ENCODE results near the gene MAPK8IP1.
"Not testable (repeated sequence)": the region's sequence is repeated elsewhere in the genome, so short reads cannot be mapped to it uniquely, and the experiment has no call there.

MAPK8IP1 gene

DNA sequence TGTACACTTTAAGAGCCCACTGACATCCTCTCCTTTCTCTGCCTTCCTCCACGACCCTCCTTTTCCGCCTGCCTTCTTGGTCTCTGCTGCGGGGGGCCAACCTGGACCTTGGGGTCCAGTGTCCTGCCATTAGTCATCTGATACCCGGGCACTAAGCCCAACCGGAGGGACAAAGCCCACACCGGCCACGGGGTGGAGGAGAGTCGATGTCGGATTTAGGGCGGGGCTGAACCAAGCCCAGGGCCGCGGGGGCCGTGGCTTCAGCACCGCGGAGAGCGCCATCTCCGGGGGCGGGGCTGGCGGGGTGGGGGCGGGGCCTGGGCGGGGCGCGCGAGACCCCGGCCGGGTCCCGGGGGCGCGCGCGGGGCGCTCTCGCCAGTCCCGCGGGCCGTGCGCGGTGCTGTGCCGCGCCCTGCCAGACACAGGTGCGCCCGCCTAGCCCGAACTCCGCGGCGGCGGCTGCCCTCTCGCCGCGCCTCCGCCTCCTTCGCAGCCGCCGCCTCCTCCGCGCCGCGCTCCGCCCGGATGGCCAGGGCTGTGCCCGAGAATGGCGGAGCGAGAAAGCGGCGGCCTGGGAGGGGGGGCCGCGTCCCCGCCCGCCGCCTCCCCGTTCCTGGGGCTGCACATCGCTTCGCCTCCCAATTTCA lies at the start of gene MAPK8IP1:
Gene MAPK8IP1 (plus strand): TSS at position 378 of the 647 bp plus-strand sequence. CDS start 170 bp downstream, at position 548.
- peak within 1 kb of the TSS; percentile 67 for H3K4me3 ChIP-seq (ENCODE audit: low read depth, low read length)

DNA sequence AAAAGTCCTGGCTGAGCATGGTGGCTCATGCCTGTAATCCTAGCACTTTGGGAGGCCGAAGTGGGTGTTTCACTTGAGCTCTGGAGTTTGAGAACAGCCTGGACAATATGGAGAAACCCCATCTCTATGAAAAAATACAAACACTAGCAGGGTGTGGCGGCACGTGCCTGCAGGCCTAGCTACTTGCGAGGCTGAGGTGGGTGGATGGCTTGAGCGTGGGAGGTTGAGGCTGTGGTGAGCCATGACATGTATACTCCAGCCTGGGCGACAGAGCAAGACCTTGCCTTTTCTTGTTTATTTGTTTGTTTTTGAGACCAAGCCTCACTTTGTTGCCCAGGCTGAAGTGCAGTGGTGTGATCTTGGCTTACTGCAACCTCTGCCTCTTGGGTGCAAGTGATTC lies 46.2 kb upstream of the MAPK8IP1 start:
- H3K4me3 ChIP-seq (ENCODE audit: low read depth, low read length), result no peak overlapping the region

DNA sequence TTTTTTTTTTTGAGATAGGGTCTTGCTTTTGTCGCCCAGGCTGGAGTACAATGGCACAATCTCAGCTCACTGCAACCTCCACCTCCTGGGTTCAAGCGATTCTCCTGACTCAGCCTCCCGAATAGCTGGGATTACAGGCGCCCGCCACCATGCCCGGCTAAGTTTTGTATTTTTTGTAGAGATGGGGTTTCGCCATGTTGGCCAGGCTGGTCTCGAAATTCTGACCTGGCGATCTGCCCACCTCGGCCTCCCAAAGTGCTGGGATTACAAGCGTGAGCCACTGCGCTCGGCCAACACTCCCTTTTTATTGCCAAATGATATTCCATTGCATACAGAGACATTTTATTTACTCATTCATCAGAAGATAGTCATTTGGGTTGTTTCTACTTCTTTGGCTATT lies 45.2 kb upstream of the MAPK8IP1 start:
- not testable (repeated sequence) for H3K4me3 ChIP-seq (ENCODE audit: low read depth, low read length)

DNA sequence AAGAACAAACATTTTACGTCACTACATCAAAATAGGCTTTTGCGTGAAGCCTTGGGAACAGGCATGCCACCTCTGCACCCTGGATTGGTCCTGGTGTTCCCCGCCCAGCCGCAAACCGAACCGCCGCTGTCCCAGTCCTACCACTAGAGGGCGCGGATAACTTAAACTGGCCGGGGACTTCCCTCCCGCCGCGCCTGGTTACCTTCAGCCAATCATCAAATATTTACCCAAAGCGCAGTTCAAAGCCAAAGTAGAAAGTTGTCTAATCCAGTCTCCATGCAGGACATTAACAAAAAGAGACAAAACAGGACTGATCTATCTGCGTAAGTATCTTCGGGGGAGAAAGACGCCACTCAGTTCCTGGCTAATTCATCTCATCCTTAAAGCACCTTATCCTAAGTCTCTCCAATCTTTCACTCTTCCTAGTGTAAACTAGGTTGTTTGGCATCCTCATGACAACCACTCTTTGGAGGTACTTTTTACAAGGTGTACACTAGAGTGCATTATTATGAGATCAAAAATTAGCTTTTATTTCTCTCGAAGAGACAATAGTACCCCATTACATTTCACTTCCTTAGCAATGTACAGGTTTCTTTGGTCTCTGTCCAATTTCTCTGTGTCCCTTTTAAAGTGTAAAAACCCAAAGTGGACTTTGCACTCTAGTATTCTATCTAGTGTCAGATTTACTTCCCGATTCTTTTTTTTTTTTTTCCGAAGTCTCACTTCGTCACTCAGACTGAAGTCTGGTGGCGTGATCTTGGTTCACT lies 42.1 kb upstream of the MAPK8IP1 start:
- no peak overlapping the region for H3K4me3 ChIP-seq (ENCODE audit: low read depth, low read length)

DNA sequence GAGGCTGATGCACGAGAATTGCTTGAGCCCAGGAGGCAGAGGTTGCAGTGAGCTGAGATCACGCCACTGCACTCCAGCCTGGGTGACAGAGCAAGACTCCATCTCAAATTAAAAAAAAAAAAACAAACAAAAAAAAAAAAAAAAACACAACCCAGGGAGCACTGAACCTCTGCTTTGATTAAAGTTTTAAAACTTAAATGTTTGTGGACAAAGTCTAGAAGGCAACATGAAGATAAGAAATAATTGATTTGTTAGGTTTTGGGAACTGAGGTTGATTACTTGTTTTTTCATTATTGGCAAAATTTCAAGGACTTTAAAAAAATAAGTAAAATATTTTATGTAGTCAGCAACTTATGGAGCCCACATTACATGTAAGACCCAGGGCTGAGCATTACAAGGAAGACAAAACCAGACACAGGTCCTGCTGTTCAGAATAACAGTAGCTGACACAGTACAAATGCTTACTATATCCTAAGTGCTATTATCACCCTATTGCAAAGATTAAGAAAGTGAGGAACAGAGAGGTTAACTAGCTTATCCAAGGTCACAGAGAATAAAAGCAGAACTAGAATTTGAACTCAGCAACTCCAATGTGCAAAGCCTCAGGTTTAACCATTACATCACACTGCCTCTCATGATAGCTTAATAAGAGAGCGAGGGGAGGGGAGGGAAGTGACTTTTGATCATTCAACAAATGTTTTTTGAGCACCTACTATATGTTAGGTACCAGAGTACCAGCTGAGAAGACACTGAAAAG lies 40.5 kb upstream of the MAPK8IP1 start:
- no peak overlapping the region for H3K4me3 ChIP-seq (ENCODE audit: low read depth, low read length)

DNA sequence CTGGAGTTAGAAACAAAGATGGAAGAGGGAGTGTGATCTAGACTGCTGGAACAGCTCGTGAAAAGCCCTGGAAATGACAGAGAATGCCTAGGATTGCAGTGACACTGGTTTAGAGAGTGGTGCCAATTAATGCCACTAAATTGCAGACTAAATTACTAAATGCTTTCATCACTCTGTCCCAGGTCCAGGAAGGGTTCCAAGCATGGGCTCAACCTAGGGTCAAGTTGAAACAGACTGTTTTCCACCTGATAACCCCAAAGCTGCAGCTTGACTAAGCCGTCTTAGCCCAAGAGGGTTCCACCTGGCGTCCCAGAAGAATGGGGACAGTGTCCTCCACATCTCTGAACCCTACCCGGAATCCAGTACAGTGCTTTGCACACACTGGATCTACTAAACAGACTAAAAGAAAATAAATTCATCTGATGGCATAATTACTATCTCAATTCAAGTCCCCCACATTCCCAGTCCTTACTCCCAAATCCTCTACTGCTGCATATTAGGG lies 39.2 kb upstream of the MAPK8IP1 start:
- no peak overlapping the region for H3K4me3 ChIP-seq (ENCODE audit: low read depth, low read length)

DNA sequence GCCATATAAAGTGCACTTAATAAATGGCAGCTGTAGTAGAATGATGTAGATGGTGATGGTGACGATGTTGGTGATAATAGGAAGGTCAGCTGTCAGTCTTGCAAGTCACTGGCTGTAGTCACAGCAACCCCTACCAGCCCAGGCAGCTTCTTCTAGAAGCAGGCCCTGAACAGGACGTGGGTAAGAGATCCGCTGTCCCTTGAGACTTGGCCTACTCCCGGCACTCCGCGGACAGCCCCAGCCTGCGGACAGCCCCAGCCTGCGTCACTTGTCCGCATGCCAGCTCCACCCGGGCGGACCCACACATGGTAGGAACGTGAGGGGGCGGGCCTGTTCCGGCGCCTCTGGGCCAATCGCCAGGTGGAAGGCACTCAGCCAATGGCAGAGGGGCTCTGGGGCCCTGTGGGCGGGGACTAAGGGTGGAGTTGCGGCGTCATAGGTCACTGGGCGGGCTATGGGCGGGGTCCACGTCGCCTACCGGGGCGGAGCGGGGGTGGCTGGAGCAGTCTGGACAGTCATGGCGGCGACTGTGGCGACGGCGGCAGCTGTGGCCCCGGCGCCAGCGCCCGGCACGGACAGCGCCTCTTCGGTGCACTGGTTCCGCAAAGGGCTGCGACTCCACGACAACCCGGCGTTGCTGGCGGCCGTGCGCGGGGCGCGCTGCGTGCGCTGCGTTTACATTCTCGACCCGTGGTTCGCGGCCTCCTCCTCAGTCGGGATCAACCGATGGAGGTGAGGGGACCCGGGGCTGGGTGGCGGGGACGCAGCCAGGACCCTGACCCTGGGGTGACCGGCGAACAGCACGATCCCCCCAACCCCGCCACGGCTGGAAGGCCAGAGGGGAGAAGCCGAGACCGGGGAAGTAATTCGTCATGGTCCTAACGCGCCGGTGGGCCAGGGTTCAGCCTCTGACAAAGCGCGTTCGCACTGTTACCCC lies 38.2 kb upstream of the MAPK8IP1 start, which contains the start of gene CRY2:
Gene CRY2 (plus strand): TSS at position 502 of the 937 bp plus-strand sequence. CDS start 16 bp downstream, at position 518.
- H3K4me3 ChIP-seq (ENCODE audit: low read depth, low read length), result peak within 1 kb of the TSS; percentile 80

DNA sequence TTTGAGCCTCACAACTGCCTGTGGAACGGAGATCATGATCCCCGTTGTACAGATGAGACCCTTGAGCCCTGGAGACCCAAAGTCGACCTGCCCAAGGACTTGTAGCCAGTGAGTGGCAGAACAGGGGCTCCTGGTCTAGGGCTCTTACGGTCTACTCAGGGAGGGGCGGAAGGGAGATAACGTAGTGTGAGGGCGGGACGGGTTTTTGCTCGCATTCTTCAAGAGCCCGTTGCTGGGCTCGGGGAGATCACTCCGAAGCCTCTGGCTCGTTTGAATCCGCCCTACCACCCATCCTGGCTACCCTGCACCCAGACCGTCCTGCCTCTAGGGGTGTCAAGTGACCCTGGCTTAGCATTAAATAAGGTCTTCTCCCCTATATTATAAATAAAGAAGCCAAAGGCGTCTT lies 37.5 kb upstream of the MAPK8IP1 start:
- peak overlapping the region; percentile 80 for H3K4me3 ChIP-seq (ENCODE audit: low read depth, low read length)

DNA sequence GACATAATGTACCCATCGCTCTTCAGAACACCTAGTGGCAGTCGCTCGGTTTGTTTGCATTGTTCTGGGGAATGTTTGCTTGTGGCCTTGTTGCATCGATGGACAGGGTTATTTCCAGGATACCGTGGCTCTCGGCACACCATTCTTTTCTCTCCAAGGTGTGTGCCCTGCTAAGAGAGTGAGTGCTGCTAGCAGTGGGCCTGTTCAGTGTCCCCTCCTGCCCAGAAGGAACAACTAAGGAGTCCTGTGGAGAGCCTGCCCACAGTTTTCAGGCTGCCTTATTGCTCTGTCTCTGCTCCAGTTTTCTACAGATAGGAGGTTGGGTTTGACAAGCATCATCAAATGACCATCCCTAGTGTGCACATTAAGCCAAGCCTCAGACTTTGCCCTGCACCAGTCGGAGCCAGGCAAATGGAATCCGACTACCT lies 36.8 kb upstream of the MAPK8IP1 start:
- H3K4me3 ChIP-seq (ENCODE audit: low read depth, low read length), result no peak overlapping the region

DNA sequence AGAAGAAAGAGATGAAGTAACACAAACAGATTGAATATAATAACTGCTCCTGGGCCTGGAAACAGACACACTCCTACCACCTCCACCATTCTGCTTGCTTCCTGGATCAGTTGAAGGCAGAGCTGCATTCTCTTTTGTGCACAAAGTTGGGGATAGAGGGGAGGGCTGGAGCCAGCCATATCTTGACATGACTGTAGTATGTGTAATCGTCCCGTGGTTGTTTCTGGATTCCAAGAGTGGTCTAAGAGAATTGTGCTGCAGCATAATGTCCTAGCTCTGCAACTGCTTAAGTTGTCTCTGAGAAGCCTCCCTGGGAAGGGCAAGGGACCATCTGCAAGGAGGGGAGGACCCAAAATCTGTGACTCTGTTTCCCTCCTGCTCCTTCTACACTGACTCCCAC lies 35.0 kb upstream of the MAPK8IP1 start:
- no peak overlapping the region for H3K4me3 ChIP-seq (ENCODE audit: low read depth, low read length)

DNA sequence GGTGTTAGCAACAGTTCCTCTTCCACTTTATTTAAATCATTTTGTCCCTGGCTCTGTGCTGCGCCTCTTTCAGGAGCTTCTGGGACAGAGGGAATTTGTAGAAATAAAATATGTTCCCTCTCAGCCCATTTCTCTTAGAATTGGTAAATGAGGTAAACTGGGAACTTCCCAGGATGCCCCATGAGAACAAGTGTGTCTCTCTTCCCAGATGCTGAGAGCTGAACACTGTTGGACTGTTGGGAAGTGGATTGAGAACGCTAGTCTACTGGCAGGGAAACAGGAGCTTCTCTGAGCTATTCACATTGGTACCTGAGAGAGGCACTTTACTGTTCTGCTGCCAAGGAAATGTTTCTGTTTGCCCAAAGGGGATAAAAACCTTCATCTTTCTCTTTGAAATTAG lies 34.2 kb upstream of the MAPK8IP1 start:
- no peak overlapping the region for H3K4me3 ChIP-seq (ENCODE audit: low read depth, low read length)

DNA sequence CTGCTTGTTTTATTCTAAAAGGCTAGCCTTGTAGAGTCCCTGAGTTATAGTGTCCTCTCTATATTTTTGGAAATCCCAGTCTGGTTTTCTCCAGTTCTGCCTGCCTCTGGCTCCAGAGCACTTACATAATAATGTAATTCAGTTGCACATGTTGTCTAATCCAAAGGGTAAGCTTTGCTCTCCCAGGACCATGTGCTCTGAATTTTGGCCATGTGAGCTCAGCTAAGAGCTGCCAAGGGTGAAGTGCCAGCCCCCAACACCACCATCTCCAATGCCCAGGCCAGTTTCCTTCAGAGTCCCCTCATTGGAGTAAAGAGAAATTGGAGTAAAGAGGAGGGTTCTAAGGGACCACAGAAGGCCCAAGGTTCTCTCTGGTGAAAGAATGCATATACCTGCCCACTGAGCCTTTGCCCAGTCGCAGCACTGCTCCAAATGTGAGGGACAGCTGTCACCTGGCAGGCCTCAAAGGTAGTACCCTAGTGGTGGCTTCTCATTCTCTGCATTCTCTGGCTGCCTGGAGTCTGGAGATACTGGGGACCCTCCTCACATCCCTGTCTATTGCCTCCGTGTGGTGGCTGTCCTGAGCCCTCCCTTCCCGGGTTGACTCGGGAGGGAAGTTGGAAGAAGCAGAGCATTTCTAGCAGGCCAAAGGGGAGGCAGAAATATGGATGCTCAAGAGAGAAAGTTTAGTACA lies 33.3 kb upstream of the MAPK8IP1 start:
- no peak overlapping the region for H3K4me3 ChIP-seq (ENCODE audit: low read depth, low read length)

DNA sequence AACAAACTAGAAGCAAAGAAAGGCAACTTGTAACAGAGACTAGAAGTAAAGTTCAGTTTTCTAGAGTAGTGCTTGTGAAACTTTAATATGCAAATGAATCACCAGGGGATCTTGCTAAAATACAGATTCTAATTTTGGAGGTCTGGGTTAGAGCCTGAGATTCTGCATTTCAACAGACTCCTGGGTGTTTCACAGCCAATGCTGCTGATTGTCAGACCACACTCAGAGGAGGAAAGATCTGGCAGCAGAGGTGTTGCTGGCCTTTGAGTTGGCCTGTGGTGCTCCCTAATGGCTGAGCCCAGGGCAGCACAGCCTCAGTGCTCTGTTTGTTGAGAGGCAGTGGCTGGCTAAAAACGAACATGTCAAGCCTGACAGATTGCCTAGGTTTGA lies 32.7 kb upstream of the MAPK8IP1 start:
- no peak overlapping the region for H3K4me3 ChIP-seq (ENCODE audit: low read depth, low read length)

DNA sequence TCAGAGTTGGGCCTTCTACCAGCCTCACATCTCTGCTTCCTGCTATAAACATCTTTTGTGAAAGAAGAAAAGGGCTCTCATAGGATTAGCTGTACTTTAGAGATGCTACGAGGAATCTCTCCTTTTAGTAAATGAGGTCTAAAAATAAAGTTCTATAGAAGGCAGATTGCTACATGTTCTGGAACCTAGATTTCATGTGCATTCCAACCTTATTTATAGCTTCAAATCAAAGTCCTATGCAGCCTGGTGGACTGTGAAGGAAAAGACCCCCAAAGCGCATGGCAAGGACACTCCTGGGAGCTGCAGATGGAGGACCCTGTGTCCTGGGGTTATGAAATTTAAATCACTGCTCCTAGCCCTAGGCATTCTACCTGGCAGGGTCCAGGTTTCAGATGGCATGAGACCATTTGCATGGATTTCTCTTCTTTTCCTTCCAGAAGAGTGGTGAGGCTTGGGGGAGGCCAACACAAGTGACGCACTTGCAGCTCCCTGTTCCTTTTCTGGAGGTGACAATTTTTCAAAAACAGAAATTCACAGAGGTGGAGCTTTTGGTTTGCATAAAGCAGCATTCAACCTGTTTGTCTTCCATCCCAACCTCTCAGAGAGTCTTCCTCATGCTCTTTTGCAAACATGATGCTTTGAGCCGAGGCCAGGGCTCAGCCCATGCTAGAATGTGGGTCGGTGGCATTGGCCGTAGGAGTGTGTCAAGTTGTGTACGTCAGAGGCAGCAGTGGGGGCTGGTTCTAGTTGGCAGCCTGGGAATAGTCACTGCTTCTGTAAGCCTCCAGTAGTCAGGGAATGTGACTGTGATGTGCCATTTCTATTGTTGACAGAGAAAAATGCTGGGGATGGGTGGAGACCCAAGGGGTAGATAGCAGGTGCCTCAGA lies 31.9 kb upstream of the MAPK8IP1 start:
- H3K4me3 ChIP-seq (ENCODE audit: low read depth, low read length), result no peak overlapping the region

DNA sequence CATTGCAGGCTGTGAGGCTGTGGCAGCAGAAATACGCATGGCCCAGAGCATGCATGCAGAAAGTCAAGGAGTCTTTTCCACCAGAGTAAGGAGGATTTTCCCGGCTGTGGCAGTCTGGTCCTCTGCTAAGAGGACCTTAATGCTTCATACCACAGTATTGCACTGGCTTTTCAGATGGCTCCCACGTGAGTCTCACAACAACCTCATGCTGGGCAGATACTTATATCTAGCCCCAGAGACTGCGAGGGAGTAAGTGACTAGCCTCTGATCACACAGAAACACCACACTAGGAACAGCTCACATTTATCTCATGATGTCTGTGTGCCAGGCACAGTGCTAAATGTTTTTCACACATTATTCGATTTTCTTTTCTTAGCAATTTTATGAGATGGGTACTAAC lies 30.1 kb upstream of the MAPK8IP1 start:
- no peak overlapping the region for H3K4me3 ChIP-seq (ENCODE audit: low read depth, low read length)

DNA sequence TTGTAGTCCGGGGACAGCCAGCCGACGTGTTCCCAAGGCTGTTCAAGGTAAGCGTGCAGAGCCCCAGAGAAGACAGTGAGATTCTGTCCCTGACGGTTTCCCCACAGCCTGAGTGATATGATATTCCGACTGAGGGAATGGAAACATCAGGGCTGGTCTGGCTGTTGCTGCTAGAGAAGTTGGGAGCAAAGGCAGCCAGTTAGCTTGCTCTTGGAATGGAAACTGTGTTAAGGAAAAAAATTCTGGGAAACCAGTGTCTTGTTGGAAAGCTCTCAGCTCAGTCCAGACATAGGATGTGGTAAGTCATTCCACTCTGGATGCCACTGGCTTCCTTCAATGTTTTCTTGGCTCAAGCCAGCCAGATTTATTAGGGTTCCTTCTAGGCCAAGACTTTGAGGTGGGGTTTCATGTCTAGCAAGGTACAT lies 29.4 kb upstream of the MAPK8IP1 start:
- no peak overlapping the region for H3K4me3 ChIP-seq (ENCODE audit: low read depth, low read length)

DNA sequence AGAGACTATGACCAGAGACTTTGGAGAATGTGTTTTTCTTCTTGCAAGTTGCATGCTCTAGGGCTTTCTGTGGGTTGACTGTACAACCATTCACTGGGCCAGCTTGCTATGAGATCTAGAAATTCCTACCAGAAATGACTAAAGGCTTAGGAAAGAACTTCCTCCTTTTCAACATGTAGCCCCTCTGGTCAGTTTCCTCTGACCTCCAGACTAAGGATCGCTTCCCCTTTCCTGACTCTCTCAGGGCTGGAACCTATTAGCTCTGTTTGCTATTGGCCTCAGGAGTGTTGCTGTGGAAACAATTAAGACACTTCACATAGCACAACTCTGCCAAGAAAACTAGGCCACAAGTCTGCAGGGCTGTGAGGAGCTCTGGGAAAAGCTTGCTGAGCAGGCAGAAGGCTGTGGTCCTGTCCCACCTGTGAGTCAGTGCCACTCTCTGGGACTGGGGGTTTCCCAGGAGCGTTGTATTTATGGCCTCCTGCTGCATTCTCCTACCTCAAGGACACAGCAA lies 27.4 kb upstream of the MAPK8IP1 start:
- H3K4me3 ChIP-seq (ENCODE audit: low read depth, low read length), result no peak overlapping the region

DNA sequence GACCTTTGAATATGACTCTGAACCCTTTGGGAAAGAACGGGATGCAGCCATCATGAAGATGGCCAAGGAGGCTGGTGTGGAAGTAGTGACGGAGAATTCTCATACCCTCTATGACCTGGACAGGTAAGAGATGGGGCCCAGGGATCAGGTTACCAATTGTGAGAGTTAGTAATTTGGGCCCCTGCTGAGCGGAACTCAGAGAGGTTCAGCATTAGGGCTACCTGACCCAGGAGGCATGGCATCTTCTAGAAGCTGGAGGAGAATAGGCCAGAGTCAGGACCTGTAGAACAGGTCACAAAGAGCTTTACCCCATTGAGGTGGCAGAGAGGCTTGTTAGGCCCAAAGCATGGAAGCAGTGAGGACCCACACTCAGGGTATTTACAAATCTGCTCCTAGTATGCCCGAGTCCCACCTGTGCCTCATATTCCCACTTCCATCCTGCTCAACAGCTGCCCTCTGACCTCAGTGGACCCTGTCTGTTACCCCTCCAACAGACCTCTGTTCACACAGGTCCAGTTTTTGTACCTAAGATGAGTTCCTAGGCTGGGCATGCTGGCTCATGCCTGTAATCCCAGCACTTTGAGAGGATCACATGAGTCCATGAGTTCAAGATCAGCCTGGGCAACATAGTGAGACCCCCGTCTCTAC lies 26.6 kb upstream of the MAPK8IP1 start:
- H3K4me3 ChIP-seq (ENCODE audit: low read depth, low read length), result no peak overlapping the region

All from iPS-11a (cell line).